Neutrophil (primary cell): ENCODE measurements around the gene NUDT16L1.
A peak's percentile ranks its signal among the peaks of the same experiment; 100 is the strongest.

ENCODE experiments used
- H3K27ac ChIP-seq: fragments of 200-600 bp; sonication (generic); 2 replicates; pipeline ENCODE4 v1.5.1; 2016; ENCODE audit warnings: mild to moderate bottlenecking, moderate library complexity
- H3K27me3 ChIP-seq: fragments of 200-600 bp; sonication (generic); 2 replicates; pipeline ENCODE4 v1.6.0; 2016; ENCODE audit warnings: mild to moderate bottlenecking
- H3K36me3 ChIP-seq: fragments of 200-600 bp; sonication (generic); 2 replicates; pipeline ENCODE4 v1.5.1; 2017
- H3K4me1 ChIP-seq, 2 experiments: fragments of 200-600 bp in 1 of 2; sonication (generic) in 1 of 2; 1 replicate in 1 of 2; 2 replicates in 1 of 2; pipeline versions ENCODE4 v1.5.1 to v1.6.1; 2013 to 2016; ENCODE audit warnings: low read depth in 1 of 2, low read length in 1 of 2, mild to moderate bottlenecking in 1 of 2, moderate library complexity in 1 of 2; ENCODE audit not compliant: control insufficient read depth in 1 of 2, insufficient read depth in 1 of 2
- H3K4me3 ChIP-seq, 2 experiments: fragments of 200-600 bp in 1 of 2; sonication (generic) in 1 of 2; 1 replicate in 1 of 2; 2 replicates in 1 of 2; pipeline ENCODE4 v1.5.1; 2013 to 2016; ENCODE audit warnings: low read depth in 1 of 2, low read length in 1 of 2, mild to moderate bottlenecking in 1 of 2, moderate library complexity in 1 of 2
- H3K9me3 ChIP-seq: fragments of 200-600 bp; sonication (generic); 2 replicates; pipeline ENCODE4 v1.5.1; 2016
- TF ChIP-seq, protein P1 (sequence below): fragments of 200-600 bp; sonication (generic); IDR thresholded peaks from 2 replicates; pipeline ENCODE4 v1.5.1; 2016; ENCODE audit warnings: antibody characterized with exemption

Gene NUDT16L1

GRCh38 chr16:4683255-4684057 is 9.9 kb upstream of the NUDT16L1 start:
- H3K27me3 ChIP-seq: no peaks in the 10 kb centered on the region
- no peaks in the 10 kb centered on the region for H3K9me3 ChIP-seq
- H3K27ac ChIP-seq: peak overlapping the region; percentile 45
- peaks cover 89% of the 10 kb centered on the region for H3K36me3 ChIP-seq
- H3K4me1 ChIP-seq: peaks cover 28 to 30% of the 10 kb centered on the region in 2 experiments
- TF ChIP-seq, protein P1, sequence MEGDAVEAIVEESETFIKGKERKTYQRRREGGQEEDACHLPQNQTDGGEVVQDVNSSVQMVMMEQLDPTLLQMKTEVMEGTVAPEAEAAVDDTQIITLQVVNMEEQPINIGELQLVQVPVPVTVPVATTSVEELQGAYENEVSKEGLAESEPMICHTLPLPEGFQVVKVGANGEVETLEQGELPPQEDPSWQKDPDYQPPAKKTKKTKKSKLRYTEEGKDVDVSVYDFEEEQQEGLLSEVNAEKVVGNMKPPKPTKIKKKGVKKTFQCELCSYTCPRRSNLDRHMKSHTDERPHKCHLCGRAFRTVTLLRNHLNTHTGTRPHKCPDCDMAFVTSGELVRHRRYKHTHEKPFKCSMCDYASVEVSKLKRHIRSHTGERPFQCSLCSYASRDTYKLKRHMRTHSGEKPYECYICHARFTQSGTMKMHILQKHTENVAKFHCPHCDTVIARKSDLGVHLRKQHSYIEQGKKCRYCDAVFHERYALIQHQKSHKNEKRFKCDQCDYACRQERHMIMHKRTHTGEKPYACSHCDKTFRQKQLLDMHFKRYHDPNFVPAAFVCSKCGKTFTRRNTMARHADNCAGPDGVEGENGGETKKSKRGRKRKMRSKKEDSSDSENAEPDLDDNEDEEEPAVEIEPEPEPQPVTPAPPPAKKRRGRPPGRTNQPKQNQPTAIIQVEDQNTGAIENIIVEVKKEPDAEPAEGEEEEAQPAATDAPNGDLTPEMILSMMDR: no peak
- H3K4me3 ChIP-seq: no peak overlapping the region

GRCh38 chr16:4684058-4684715 is 9.2 kb upstream of the NUDT16L1 start:
- Histone ChIP-seq H3K4me1 (peaks cover 21 to 23% of the 10 kb centered on the region in 2 experiments), H3K27me3 (no peaks in the 10 kb centered on the region), H3K4me3 (no peak overlapping the region), H3K9me3 (no peaks in the 10 kb centered on the region), H3K36me3 (peaks cover 92% of the 10 kb centered on the region), H3K27ac (peak overlapping the region; percentile 45)
- TF ChIP-seq, protein P1: no peak

- peaks cover 93% of the 10 kb centered on the region for H3K36me3 ChIP-seq
- TF ChIP-seq, protein P1: no peak
- no peak overlapping the region for H3K4me3 ChIP-seq
These were observed 8.6 kb upstream of the NUDT16L1 start for GRCh38 chr16:4684763-4685162.

GRCh38 chr16:4685292-4685691 is 8.1 kb upstream of the NUDT16L1 start:
- H3K36me3 ChIP-seq: peaks cover 99% of the 10 kb centered on the region
- no peaks in the 10 kb centered on the region for H3K27me3 ChIP-seq
- TF ChIP-seq, protein P1: no peak
- H3K4me1 ChIP-seq: peaks cover 12 to 18% of the 10 kb centered on the region in 2 experiments
- no peaks in the 10 kb centered on the region for H3K9me3 ChIP-seq
- no peak overlapping the region for H3K4me3 ChIP-seq
- peak overlapping the region; percentile 45 for H3K27ac ChIP-seq

More at GRCh38 chr16:4684763-4685162, 8.6 kb upstream of the NUDT16L1 start:
- peaks cover 15 to 18% of the 10 kb centered on the region in 2 experiments for H3K4me1 ChIP-seq
- H3K27ac ChIP-seq: peak overlapping the region; percentile 45
- H3K9me3 ChIP-seq: no peaks in the 10 kb centered on the region
- no peaks in the 10 kb centered on the region for H3K27me3 ChIP-seq

DNA sequence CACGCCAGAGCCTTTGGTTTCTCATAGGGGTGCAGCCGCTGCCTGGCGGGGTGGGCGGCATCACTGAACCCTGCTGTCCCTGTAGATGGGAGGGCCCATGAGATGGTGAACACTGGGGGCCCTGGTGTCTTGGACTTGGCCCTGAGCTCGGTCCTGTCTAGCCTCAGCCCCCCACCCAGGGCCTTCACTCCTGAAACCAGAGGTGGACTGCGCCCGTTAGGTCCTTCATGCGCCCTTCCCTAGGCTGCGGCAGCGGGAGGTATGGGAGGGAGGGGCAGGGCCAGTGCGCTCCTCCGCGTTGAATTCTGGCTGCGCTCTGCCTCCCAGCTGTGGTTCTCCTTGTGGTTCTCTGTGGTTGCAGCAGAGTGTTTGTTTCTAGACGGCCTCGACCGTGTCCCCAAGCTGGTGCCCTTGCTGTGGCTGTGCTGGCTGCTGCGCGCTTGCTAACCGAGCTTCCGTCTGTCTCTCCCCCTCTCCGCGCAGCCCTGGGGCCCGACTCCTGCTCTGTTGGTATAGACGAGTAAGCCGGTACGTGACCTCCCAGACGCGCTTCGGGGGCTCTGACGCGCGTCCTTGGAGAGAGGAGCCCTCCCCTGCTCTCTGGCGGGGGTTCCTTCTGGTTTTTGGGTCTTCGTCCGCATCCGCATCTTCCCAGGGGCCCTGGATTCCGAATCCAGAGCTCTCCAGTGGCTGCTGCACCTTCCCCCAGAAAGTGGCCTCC is 7.4 kb upstream of the NUDT16L1 start:
- no peak overlapping the region for H3K27ac ChIP-seq
- no peak overlapping the region for H3K4me3 ChIP-seq
- H3K9me3 ChIP-seq: no peaks in the 10 kb centered on the region
- H3K4me1 ChIP-seq: peaks cover 11 to 18% of the 10 kb centered on the region in 2 experiments
- TF ChIP-seq, protein P1: no peak
- no peaks in the 10 kb centered on the region for H3K27me3 ChIP-seq
- H3K36me3 ChIP-seq: peaks cover 100% of the 10 kb centered on the region
